Measurements from ENCODE around the gene OSBPL1A. TPM values are rescaled to one million over a fixed set of nuclear protein-coding genes. Genes with fewer than 3 reads are reported as not detected.

The OSBPL1A gene
- total RNA-seq, 1 experiment from 2014 or later = 37.4 TPM

DNA sequence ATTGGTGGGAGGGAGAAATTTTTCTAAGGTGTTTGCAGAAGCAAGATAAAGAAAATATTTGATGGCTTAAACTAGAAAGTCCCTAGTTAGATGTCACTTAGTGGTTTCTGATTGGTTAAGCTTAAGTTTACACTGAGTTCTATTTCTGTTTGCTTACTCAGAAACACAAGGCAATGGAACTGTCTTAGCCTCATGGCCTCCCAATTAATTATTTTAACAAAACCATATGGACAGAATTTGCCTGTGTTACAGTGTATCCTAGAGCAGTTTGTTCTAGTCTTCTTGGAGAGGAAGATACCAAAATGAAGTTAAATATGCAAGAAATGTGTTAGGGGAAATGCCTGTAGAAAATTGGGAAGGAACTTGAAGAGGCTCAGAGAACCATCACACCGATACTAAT lies 24.2 kb upstream of the OSBPL1A start:
- Histone ChIP-seq H3K79me2 (ENCODE audit: low read depth) (peaks cover under 1% of the 10 kb centered on the region; the same call in 1 of the 2 replicates), H2AFZ (no peak overlapping the region), H3K4me2 (no peak overlapping the region), H3K4me1 (replicated peaks; ENCODE audit: insufficient read depth) (no peaks in the 10 kb centered on the region; the same call in 1 of the 2 replicates), H3K27me3 (ENCODE audit: insufficient read depth, low read depth) (no peaks in the 10 kb centered on the region), H4K20me1 (ENCODE audit: insufficient read depth) (no peaks in the 10 kb centered on the region), H3F3A (ENCODE audit: insufficient read depth, low read depth) (no peaks in the 10 kb centered on the region), H3K9me3 (ENCODE audit: insufficient read depth, low read depth) (no peaks in the 10 kb centered on the region), H3K4me3 (no peak overlapping the region), H3K27ac (no peak overlapping the region), H3K36me3 (ENCODE audit: low read depth) (no peaks in the 10 kb centered on the region), H3K9me2 (ENCODE audit: insufficient read depth) (no peaks in the 10 kb centered on the region)
- CTCF ChIA-PET = no interaction called here
- no peak for DNase-seq
- POLR2A ChIA-PET (ENCODE audit: unreplicated experiment) = interaction anchor here (0.6 kb wide), 1 partner anchor 1158 kb away, joined by 5 read pairs; no protein-coding TSS in a partner anchor
- intact Hi-C loops (cut with micrococcal nuclease; ENCODE audit: unreplicated experiment) = no loop called here
- TF ChIP-seq, protein P1, sequence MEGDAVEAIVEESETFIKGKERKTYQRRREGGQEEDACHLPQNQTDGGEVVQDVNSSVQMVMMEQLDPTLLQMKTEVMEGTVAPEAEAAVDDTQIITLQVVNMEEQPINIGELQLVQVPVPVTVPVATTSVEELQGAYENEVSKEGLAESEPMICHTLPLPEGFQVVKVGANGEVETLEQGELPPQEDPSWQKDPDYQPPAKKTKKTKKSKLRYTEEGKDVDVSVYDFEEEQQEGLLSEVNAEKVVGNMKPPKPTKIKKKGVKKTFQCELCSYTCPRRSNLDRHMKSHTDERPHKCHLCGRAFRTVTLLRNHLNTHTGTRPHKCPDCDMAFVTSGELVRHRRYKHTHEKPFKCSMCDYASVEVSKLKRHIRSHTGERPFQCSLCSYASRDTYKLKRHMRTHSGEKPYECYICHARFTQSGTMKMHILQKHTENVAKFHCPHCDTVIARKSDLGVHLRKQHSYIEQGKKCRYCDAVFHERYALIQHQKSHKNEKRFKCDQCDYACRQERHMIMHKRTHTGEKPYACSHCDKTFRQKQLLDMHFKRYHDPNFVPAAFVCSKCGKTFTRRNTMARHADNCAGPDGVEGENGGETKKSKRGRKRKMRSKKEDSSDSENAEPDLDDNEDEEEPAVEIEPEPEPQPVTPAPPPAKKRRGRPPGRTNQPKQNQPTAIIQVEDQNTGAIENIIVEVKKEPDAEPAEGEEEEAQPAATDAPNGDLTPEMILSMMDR (conservative IDR thresholded peaks at IDR 0.05) = no peak
- no peak for TF ChIP-seq EZH2 (IDR thresholded peaks at IDR 0.05; ENCODE audit: low read depth)
- no TSS peak for BruUV-seq (replicated peaks)

DNA sequence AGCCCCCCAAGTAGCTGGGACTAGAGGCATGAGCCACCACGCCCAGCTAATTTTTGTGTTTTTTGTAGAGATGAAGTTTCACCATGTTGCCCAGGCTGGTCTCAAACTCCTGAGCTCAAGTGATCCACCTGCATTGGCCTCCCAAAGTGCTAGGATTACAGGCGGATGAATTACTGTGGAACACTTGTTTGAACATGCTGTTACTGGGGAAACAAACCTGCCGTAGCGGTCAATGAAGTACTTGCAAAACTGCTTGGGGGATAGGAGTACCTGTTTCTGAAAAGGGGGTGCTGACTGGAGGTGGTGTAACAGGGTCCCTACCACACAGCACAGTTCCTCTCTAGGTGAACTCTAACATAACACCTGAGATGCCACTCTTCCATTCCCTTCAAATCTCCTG lies 22.9 kb upstream of the OSBPL1A start:
- H3K27me3 ChIP-seq (ENCODE audit: insufficient read depth, low read depth) = no peaks in the 10 kb centered on the region
- CTCF ChIA-PET = no interaction called here
- no peaks in the 10 kb centered on the region for H3K36me3 ChIP-seq (ENCODE audit: low read depth)
- BruUV-seq (replicated peaks) = no TSS peak
- no peaks in the 10 kb centered on the region for H3K4me1 ChIP-seq (replicated peaks; ENCODE audit: insufficient read depth)
- TF ChIP-seq, protein P1 (conservative IDR thresholded peaks at IDR 0.05) = no peak
- TF ChIP-seq EZH2 (IDR thresholded peaks at IDR 0.05; ENCODE audit: low read depth) = no peak
- no peak overlapping the region for H3K4me3 ChIP-seq
- no peak for DNase-seq
- H3K79me2 ChIP-seq (ENCODE audit: low read depth) = no peaks in the 10 kb centered on the region
- intact Hi-C loops (cut with micrococcal nuclease; ENCODE audit: unreplicated experiment) = no loop called here
- POLR2A ChIA-PET (ENCODE audit: unreplicated experiment) = no interaction called here
- no peaks in the 10 kb centered on the region for H4K20me1 ChIP-seq (ENCODE audit: insufficient read depth)
- no peak overlapping the region for H3K4me2 ChIP-seq
- H3K9me3 ChIP-seq (ENCODE audit: insufficient read depth, low read depth) = no peaks in the 10 kb centered on the region
- H3K27ac ChIP-seq = no peak overlapping the region
- H2AFZ ChIP-seq = no peak overlapping the region
- H3F3A ChIP-seq (ENCODE audit: insufficient read depth, low read depth) = no peaks in the 10 kb centered on the region
- H3K9me2 ChIP-seq (ENCODE audit: insufficient read depth) = no peaks in the 10 kb centered on the region

DNA sequence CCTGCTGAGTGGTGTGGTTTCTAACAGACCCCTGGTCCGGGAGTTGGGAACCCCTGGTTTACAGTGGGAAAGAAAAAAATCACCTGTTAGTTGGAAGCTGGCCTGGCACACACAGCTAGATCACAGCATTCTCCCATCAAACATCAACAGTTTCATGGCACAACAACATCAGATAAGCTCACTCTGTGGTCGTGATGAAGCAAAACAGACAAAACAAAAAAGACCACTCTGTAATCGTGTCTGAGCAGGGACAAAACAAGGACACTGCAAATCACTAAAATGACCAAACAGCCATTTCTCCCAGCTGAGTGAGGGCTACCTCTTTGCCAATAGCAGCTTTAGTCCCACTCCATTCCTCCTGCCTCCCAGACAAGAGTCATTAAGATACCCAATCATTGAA lies 19.9 kb upstream of the OSBPL1A start:
- TF ChIP-seq, protein P1 (conservative IDR thresholded peaks at IDR 0.05) = no peak
- TF ChIP-seq EZH2 (IDR thresholded peaks at IDR 0.05; ENCODE audit: low read depth) = no peak
- no peak overlapping the region for H3K4me3 ChIP-seq
- H4K20me1 ChIP-seq (ENCODE audit: insufficient read depth) = no peaks in the 10 kb centered on the region
- no TSS peak for BruUV-seq (replicated peaks)
- H3K27ac ChIP-seq = no peak overlapping the region
- intact Hi-C loops (cut with micrococcal nuclease; ENCODE audit: unreplicated experiment) = no loop called here
- CTCF ChIA-PET = no interaction called here
- H3K36me3 ChIP-seq (ENCODE audit: low read depth) = no peaks in the 10 kb centered on the region
- no peaks in the 10 kb centered on the region for H3K79me2 ChIP-seq (ENCODE audit: low read depth)
- H3F3A ChIP-seq (ENCODE audit: insufficient read depth, low read depth) = no peaks in the 10 kb centered on the region
- no peak overlapping the region for H2AFZ ChIP-seq
- DNase-seq = no peak
- no peaks in the 10 kb centered on the region for H3K4me1 ChIP-seq (replicated peaks; ENCODE audit: insufficient read depth)
- POLR2A ChIA-PET (ENCODE audit: unreplicated experiment) = no interaction called here
- no peaks in the 10 kb centered on the region for H3K9me3 ChIP-seq (ENCODE audit: insufficient read depth, low read depth)
- no peaks in the 10 kb centered on the region for H3K9me2 ChIP-seq (ENCODE audit: insufficient read depth)
- H3K4me2 ChIP-seq = no peak overlapping the region
- H3K27me3 ChIP-seq (ENCODE audit: insufficient read depth, low read depth) = no peaks in the 10 kb centered on the region

Data from PC-9 (cell line).